Stimulated activated CD8-positive, alpha-beta memory T cell treated with anti-CD3 and anti-CD28 coated beads, Interleukin-15, amount 100 ng/mL, for 4 hours (primary cell): ENCODE data around the gene PTPRG.

ENCODE experiments used
- DNase-seq, 2 donors: peaks; one replicate each; pipeline ENCODE4 v3.0.0-alpha.2; 2020; ENCODE audit warnings: low read depth in 2 of 2

PTPRG gene

DNA sequence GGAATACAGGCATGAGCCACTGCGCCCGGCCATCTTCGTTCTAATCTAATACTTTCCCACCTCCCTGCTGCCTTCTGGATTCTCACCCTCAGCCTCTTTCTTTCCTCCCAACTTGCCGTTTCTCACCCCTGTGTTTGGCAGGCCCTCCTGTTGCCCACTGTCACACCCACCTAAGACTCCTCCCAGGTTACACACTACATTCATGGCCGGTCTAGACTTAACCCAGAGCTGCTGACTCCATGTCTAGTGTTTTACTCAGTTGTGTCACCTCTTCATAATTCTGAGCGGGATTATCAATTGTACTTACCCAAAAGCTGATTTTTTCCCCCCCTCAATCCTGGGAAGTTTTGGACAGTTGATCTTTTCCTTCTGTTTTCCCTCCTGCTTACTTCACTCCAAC is 588.2 kb downstream of the PTPRG start:
- DNase-seq = no peak

DNA sequence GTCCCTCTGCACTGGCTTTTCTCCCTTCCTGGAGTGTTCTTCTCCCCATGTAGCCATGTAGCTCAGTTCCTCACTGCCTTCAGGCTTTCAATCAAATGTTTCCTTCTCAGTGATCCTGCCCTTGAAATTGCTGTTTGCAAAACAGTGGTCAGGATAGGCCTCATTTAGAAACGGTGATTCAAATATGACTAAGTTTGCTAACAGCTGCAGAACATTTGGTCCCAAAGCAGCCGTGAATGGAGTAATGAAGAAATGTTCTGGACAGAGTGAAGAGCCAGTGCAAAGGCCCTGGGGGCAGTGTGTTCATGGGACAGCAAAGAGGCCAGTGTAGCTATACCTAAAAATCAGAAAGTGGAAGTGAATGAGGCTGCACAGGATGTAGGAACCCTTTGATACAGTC is 588.6 kb downstream of the PTPRG start:
- no peak for DNase-seq

DNA sequence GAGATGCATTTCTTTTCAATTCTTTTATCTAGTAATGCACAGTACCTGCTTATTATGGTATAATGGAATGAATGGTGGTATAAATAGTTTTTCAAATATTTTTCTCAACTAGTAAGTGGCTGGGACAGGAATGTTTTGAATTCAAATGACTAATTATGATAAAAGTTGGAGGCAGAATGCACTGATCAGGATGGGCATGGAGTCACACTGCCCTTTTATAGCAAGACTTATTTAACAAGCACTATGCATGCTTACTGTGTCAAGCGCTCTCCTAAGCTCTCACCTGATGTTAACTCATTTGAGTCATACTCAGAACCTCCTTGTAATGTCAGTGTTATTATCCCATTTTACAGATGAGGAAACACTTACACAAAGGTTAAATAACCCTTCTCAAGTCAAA is 590.2 kb downstream of the PTPRG start:
- DNase-seq = no peak

DNA sequence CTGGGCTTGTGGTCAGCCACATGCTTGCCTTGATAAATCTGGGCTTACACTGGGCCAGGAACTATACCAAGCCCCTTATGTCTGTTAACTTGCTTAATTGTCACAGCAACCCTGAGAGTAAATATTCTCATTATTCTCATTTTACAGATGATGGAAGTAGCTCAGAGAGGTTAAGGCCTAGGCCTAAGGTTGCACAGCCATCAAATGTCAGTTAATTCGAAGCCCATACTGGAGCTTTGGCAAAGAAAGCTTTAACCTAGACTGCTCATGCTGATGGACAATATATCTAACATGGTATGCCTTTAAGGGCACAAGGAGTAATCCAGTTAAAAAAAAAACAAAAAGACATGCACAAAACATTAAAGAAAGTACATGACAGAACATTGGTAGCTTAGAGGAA is 591.9 kb downstream of the PTPRG start:
- DNase-seq = no peak

DNA sequence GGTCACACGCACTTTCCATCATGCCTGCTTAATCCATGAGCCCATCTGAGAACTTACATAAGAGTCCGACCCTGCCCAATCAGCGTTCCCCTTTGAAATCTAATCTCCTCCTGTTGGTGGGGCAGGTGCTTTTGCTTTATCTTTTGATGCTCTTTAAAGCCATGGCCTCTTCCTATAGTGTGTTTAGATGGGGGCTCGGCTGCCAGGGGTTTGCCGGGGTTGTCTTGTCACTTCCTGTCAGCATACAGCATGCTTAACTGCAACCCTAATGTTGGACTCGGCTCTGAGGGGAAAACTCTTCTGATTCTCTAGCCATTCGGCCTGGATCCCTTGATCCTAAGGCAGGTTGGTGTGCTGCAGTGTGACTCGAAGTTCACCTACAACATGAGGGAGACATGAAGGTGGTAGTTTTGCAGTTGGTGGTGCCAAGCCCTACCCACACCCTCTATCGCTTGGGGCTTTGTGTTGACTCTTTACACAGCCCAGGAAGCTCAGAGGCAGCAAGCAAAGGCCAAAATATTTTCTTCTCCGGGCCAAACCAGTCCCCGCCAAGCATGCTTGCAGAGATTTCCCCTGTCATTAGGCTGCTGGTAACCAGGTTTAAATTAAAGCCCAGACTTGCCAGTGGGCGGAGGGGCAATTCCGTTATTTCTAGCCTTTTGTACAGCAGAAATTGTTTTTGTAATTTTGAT is 593.2 kb downstream of the PTPRG start:
- DNase-seq = no peak

DNA sequence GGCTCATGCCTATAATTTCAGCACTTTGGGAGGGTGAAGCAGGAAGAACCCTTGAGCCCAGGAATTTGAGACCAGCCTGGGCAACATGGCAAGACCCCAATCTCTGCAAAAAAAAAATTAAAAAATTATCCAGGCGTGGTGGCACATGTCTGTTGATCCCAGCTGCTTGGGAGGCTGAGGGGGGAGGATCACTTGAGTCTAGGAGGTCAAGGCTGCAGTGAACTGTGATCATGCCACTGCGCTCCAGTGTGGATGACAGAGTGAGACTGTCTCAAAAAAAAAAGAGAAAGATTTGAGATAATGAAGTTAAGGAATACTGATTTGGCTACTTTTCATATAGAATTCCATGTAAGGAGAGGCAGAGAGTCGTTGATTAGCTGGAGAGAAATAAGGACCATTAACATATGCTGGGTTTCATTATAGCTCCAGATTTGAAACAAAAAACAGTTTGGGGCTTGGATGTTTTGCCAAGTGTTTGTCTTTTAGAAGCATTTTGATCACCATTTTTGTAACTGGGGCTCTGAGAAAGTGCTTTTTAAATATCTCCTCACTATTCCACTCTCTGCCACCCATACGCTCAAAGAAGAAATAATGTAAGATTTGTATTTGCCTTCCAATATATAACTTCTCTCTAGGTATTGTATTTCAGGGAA is 597.8 kb downstream of the PTPRG start:
- DNase-seq = no peak

DNA sequence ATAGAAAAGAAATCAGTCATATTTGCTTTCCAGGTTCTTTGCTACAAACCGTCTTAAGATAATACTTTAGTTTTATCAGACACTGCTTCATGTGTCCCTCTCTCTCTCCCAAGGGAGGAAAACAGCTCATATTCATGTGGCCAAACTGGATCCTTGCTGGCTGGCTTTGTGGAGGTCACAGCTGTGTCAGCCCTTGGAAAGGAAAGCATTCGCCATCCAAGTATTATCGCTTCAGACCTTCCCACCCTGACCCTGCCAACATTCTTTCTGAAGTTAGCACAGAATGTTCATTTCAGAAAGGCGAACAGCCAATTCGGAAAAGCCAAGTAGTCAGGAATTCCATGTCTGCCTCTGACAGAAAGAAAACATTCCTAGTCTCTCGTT is 598.3 kb downstream of the PTPRG start:
- no peak for DNase-seq

DNA sequence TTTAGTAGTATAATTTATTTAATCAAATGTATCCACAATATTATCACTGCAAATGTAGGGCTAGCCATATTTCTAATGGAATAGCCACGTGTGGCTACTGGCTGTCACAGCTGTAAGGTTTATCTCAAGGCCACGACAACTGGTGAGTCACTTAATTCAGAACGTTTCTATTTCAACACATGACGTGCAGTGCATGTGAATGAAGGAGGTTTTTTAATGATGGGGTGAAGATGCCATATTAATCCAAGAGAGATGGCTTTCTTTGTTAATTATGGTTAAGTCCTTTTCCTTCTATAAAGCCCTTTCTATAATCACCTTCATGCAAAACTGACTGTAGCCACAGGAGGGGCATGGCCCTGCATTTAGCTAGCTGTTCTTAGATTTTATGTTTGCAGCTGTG is 600.0 kb downstream of the PTPRG start:
- no peak for DNase-seq

DNA sequence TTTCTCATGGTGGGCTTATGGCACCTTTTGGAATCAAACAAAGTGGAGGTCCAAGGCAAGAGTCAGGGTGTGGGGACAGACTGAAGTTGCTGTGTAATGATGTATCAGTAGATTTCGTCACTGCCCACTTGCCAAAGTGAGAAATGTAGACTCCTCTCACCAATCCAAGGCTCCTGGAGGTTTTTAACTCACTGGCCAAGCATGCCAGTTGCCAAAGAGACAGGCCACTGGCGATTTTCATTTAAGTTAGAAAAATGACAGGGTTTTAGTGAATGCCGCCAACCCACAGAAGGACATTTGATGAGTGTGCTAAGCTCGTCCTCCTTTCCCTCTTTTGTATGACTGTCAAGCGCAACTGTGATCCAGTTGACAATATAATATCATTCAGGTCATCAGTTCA is 602.8 kb downstream of the PTPRG start:
- no peak for DNase-seq

DNA sequence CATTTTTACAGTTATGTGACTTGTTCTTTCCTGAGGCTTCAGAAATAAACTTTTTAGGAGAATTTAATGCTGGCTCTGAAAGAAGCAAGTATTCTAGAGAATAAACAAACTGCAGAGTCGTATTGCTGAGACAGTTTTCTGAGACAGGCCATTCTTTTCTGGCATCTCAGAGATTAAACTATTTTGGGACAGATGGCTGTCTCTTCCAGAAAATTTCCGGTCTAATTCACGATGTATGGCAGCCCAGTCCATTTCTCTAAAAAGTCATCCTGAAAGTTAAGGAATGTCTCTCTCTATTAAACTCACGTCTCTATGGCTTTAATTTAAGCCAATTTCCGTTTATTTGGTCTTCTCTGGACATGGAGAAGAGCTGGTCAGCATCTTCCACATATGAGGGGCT is 603.4 kb downstream of the PTPRG start:
- DNase-seq = no peak

DNA sequence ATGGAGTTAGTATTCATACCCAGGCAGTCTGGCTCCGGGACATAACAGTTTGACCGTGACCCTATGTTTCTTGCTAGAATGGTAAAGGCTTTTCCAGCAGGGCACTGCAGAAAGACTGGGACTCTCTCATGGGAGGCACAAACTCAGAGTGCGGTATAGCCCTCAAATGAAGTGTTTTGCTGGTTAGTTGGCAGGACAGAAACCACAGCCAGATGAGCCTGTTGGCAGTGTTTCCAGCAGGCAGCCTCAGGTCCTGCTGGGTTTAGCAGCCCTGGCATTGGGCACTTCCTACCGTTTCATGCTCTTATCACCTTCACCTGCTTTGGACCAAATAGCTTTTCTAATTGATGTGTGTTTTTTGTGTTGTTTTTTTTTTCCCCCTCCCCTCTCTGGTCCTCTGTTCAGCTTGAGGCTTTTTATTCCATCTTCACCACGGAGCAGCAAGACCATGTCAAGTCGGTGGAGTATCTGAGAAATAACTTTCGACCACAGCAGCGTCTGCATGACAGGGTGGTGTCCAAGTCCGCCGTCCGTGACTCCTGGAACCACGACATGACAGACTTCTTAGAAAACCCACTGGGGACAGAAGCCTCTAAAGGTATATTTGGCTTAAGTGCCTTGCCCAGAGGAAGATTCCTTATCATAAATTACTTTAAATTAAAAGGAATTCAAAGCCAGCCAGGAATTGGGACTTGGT is 606.3 kb downstream of the PTPRG start:
- DNase-seq = no peak

DNA sequence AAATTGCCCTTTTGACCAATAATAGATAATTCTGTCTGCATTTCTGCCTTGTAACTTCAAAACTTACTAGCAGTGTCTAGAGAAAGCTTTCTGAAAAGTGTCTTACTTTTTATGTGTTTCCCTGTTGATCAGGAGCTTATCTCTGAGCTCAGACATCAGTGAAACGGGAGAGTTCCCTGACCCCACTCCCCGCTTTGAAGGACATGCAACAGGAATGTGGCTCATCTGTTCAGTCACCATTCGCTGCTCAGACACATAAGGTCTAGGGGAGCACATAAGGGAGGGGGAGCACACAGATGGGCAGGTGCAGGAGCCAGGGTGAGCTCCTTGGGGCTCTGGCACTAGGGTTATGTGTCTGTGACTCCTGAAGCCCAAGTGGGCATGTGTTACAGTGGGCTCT is 607.0 kb downstream of the PTPRG start:
- no peak for DNase-seq

DNA sequence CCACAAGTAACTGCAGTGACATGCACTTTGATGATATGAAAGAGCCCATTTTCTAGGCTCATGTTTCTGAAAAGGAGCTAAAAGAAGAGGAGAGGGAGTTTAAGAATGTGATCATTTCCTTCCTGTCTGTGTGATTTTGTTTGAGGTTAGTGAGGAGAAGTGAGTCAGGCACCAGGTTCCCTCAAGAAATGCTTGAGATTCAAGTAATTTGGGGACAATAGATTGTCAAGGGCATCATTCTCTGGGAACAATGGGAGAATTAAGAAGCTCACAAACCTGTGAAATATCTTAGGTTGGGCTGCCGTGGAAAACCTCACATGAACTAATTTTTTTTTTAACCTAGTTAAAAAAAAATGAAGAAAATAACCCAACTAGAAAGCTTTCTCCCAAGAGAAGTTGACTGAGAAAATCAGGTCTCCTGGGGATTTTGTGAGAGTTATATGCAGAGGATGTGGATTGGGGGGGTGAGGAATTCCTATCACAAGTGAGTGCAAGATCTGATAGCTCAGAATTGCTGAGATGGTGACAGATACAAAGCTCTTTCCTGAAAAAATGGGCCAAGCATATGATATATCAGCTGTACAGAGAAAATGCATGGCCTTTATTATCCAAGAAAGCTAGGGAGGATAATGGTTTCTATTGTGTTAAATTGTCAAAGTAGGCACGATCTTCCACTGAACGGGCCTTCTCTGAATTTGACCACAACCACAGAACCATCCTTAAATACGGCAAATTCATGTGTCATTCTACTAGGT is 608.7 kb downstream of the PTPRG start:
- no peak for DNase-seq

DNA sequence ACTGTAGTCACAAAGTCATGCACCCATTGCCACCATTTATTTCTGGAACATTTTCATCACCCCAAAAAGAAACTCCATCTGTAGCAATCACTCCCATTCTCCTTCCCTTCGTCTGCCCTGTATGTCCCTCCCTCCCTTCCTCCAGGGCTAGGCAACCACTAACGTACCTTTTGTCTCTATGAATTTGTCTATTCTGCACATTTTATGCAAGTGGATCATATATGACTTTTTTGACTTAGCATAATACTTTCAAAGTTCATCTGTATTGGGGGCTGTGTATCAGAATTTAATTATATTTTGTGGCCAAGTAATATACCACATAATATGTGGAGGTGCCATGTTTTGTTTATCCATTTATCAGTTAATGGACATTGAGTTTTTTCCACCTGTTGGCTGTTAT is 610.4 kb downstream of the PTPRG start:
- DNase-seq = no peak

DNA sequence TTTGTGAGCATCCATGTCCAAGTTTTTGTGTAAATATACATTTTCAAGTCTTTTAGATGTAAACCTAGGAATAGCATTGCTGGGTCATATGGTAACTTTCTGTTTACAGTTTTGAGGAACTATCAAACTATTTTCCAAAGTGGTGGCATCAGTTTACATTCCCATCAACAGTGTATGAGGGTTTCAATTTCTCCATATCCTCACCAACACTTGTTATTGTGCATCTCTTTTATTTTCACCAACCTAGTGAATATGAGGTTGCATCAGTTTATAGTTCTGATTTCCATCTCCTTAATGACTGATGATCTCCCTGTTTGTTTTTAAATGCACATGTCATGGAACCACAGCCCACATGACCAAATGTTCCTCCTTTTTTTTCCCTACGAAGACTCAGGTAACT is 610.8 kb downstream of the PTPRG start:
- no peak for DNase-seq

DNA sequence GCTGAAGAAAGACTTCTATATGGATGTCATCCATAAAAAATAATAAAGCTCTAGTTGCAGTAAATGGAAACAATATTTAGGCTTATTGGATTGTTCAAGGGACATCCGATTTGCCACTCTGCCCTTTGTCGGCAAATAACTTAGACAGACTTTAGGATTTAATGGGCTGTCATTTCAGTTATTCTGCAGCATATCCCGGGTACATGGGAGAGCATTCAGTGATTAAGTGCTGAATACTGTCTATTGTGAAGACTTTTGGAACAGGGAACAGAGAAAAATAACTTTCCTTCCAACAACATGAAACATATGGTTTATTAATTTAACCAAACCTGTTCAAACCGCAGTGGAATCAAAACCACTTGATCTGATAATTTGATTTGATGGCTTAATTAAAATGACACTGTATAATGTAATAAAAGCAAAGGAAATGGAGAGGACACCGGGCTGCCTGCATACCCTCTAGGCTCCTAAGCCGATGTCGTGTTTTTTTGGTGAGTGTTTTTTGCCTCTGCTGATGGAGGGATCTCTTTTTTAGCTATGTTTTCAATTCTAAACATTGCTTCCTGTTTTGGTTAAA is 612.7 kb downstream of the PTPRG start:
- DNase-seq = no peak

DNA sequence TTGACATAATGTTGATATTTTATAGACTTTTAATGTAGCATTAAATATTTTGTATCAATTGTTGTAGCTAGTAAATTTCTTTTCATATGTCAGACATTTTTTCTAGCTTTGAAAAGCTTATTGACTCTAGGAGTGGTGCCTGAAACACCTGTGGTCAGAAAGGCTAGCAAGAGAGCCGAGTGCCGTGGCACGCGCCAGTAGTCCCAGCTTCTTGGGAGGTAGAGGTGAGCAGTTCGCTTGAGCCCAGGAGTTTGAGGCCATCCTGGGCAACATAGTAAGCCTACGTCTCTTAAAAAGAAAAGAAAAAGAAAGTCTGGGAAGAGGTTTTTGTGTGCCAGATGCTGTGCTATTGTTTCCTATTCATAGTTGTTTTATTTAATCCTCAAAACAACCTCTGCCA is 613.8 kb downstream of the PTPRG start:
- no peak for DNase-seq

DNA sequence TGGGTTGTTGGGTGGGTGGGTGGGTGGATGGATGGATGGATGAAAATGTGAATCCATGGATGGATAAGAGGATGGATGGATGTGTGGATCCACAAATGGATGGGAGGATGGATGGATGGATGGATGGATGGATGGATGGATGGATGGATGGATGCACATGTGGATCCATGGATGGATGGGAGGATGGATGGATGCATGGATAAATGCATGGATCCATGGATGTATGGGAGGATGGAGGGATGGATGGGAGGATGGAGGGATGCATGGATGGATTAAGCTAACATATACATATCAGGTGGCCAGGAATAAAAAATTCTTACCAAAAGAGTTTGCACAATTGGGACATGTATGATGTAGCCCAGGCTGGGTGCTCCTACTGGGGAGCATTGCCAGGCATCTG is 616.7 kb downstream of the PTPRG start:
- no peak for DNase-seq

DNA sequence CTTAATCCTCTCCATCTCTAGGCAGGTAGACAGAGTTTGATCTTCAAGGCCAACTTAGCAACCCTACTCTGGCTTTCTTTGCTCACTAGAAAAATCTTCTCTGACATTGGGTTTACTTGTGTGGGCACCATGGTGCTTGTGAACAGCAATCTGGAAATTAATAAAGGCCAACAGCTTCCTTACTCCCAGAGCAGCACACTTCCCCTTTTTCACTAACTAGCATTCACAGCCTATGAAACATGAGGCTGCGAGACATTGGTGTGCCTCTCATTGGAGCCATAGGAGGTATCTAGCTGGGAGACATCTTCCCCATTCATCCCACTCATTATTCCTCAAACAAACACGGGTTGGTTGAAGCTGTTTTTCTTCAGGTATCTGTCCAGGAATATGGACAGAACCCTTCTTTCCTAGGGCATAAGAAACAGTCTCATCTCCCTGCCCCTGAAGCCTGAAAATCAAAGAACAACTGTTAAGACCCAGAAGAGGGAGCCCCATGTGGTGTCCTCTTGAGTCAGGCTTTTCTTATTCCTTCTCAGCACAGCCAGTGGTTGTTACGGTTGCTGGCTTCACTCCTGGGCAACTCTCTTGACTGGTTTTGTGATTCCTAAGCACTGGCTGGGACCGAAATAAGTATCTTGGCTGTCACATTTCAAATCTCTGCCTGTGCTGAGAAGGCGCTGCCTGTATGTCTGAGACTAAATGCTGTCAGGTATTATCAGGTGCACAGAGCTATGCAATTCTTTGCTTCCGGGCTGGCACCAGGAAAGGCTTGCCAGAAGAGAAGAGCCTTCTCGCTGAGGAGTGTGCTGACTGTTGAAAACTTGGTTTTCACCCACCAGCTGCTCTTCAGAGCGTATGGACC is 617.6 kb downstream of the PTPRG start:
- DNase-seq = no peak

DNA sequence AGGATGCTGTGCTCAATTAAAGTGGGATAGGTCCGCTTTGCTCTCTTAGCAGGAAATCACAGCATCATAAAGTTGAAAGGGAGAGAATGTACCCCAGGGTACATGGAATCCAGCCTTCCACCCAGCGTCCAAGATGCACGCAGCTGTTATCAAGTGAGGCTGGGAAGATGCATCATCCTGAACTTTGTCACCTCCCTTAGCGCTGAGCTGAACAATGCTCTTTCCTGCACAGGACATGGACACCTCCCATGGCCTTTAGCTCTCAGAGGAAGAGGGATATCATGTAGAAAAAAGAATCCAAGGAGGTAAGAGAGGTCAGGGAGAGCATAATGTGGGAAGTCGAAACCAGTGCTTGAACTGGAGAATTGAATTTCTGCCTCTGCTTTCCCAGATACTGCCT is 619.1 kb downstream of the PTPRG start:
- DNase-seq = no peak

DNA sequence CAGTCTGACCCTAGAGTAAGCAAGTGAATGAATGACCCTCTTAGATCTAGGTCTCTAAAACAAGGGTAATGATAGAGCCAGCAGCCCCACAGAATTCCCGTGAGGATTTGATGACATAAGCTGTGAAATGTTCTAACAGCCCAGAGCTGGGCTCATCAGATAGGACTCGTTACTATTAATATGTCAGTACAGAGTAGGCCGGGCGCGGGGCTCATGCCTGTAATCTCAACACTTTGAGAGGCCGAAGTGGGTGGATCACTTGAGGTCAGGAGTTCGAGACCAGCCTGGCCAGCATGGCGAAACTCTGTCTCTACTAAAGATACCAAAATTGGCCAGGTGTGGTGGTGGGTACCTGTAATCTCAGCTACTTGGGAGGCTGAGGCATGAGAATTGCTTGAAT is 621.7 kb downstream of the PTPRG start:
- DNase-seq = no peak
